ENCODE results near the gene TRABD2B. TPM values are rescaled to one million over a fixed set of nuclear protein-coding genes. Genes with fewer than 3 reads are reported as not detected.

TRABD2B gene
- total RNA-seq, 4 donors from 2014 or later: 0.05 to 0.15 (median 0.12) TPM

DNA sequence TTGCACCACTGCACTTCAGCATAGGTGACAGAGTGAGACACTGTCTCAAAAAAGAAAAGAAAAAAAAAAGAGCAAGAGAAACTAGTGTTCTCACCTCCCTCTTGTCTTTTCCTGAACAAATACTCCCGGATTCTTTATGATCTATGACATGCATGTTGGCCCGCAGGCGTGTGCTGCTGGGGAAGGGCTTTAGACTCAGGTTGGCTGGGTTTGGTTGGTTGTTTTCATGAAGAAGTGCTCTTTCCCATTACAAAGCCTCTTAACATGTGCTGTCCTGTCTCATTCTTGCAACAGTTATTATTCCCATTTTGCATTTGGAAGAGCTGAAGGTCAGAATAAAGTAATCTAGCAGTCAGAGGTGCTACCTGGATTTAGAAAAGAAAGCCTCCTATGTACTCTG lies 79.5 kb downstream of the TRABD2B start:
- Histone ChIP-seq H3K4me3 (no peak overlapping the region), H3K27me3 (peaks cover 0 to 2% (median 0%) of the 10 kb centered on the region in 3 donors), H3K27ac (no peak overlapping the region), H3K4me1 (no peaks in the 10 kb centered on the region), H3K36me3 (no peaks in the 10 kb centered on the region), H3K9me3 (no peaks in the 10 kb centered on the region)
- ATAC-seq: no peak
- no peak for DNase-seq
- TF ChIP-seq, protein P1, sequence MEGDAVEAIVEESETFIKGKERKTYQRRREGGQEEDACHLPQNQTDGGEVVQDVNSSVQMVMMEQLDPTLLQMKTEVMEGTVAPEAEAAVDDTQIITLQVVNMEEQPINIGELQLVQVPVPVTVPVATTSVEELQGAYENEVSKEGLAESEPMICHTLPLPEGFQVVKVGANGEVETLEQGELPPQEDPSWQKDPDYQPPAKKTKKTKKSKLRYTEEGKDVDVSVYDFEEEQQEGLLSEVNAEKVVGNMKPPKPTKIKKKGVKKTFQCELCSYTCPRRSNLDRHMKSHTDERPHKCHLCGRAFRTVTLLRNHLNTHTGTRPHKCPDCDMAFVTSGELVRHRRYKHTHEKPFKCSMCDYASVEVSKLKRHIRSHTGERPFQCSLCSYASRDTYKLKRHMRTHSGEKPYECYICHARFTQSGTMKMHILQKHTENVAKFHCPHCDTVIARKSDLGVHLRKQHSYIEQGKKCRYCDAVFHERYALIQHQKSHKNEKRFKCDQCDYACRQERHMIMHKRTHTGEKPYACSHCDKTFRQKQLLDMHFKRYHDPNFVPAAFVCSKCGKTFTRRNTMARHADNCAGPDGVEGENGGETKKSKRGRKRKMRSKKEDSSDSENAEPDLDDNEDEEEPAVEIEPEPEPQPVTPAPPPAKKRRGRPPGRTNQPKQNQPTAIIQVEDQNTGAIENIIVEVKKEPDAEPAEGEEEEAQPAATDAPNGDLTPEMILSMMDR (IDR thresholded peaks at IDR 0.05 in 4 of 5, conservative IDR thresholded peaks at IDR 0.05 in 1 of 5): no peak
- no peak for TF ChIP-seq POLR2A (IDR thresholded peaks at IDR 0.05)
- intact Hi-C loops (cut with DNase I; ENCODE audit: low total_unique reads) (no loop called here), in situ Hi-C loops (cut with MboI; ENCODE audit: low sequenced_read_pairs in 4 of 4) (no loop called here)

- ATAC-seq: no peak
- Histone ChIP-seq H3K9me3 (no peaks in the 10 kb centered on the region), H3K27me3 (no peaks in the 10 kb centered on the region), H3K27ac (no peak overlapping the region), H3K4me1 (no peaks in the 10 kb centered on the region), H3K4me3 (no peak overlapping the region), H3K36me3 (no peaks in the 10 kb centered on the region)
- DNase-seq: no peak
- in situ Hi-C loops (cut with MboI; ENCODE audit: low sequenced_read_pairs in 4 of 4): no loop called here
- intact Hi-C loops (cut with DNase I; ENCODE audit: low total_unique reads): no loop called here
- no peak for TF ChIP-seq POLR2A (IDR thresholded peaks at IDR 0.05)
- TF ChIP-seq, protein P1 (IDR thresholded peaks at IDR 0.05 in 4 of 5, conservative IDR thresholded peaks at IDR 0.05 in 1 of 5): no peak
Measured at GRCh38 chr1:47915677-47916353, 81.4 kb downstream of the TRABD2B start.

DNA sequence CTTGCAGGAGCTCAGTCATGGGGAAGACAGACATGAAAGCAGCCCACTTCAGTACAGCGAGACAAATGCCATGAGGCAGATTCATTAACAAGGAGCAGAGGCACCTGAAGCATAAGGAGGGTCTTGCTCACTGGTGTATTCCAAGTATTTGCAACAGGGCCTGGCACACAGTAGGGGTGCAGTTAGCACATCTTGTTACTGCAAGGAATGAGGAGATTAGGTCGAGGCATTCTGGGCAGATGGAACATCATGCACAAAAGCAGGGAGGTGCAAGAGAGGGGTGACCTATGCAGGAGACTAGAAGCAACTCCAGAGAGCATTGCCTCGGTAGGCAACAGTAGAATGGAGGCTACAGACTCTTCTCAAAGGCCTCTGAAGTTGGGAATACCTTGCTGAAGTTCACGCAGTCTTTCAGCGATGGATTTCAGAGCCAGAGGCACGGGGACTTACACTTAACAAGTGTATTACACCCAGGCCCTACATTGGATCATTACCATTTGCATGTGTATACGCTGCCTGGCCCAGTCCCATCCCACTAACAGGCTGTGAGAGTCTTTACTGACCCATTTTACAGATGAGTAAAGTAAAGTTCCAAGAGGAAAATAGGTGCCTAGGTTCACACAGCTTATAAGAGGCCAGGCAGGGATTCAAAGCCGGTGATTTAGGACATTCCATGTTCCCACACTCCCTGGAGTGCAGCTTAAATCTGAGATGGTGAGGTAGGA lies 82.1 kb downstream of the TRABD2B start:
- H3K9me3 ChIP-seq: no peaks in the 10 kb centered on the region
- no peaks in the 10 kb centered on the region for H3K27me3 ChIP-seq
- no peaks in the 10 kb centered on the region for H3K36me3 ChIP-seq
- no peak for TF ChIP-seq POLR2A (IDR thresholded peaks at IDR 0.05)
- DNase-seq (no peak), ATAC-seq (no peak)
- intact Hi-C loops (cut with DNase I; ENCODE audit: low total_unique reads) (no loop called here), in situ Hi-C loops (cut with MboI; ENCODE audit: low sequenced_read_pairs in 4 of 4) (no loop called here)
- no peaks in the 10 kb centered on the region for H3K4me1 ChIP-seq
- no peak overlapping the region for H3K27ac ChIP-seq
- no peak overlapping the region for H3K4me3 ChIP-seq

DNA sequence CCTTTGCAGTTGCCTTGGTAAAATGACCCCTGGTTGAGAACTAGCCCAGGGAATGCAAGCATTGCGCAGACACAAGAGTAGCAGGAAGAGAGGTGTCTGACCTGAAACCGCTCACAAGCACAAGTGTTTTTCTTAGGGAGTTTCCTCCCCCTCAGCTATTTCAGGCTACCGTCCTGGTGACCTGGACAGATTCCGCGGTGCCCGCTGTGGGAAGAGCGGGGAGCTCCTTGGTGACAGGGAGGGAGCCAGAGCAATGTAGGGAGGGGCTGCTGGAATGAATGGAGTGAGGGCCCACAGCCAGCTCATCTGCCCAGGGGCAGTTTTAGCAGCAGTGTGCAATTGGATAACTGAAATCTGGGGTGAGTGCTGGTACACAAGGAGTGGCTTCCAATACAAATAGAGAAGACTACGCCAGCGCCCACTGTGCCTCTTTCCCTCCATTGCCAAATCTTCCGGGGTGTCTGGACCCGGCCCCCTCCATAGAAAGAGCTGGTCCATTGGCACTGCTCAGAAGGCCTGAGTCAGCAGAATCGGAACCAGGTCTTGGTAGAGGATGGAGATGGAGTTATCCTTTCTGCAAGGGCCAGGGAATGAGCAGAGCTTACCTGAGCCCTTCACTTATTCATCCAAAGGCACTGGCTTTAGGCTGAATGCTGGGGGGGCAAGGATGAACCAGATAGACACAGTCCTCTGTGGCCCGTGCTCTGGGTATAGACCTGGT lies 82.8 kb downstream of the TRABD2B start:
- no peak for DNase-seq
- H3K4me3 ChIP-seq: no peak overlapping the region
- intact Hi-C loops (cut with DNase I; ENCODE audit: low total_unique reads) (no loop called here), in situ Hi-C loops (cut with MboI; ENCODE audit: low sequenced_read_pairs in 4 of 4) (no loop called here)
- no peaks in the 10 kb centered on the region for H3K9me3 ChIP-seq
- H3K36me3 ChIP-seq: no peaks in the 10 kb centered on the region
- no peak for ATAC-seq
- no peaks in the 10 kb centered on the region for H3K27me3 ChIP-seq
- H3K27ac ChIP-seq: no peak overlapping the region
- TF ChIP-seq, protein P1 (IDR thresholded peaks at IDR 0.05 in 4 of 5, conservative IDR thresholded peaks at IDR 0.05 in 1 of 5): no peak
- TF ChIP-seq POLR2A (IDR thresholded peaks at IDR 0.05): no peak
- no peaks in the 10 kb centered on the region for H3K4me1 ChIP-seq

GRCh38 chr1:47913225-47913823 lies 83.9 kb downstream of the TRABD2B start:
- DNase-seq: no peak
- no peaks in the 10 kb centered on the region for H3K9me3 ChIP-seq
- no peaks in the 10 kb centered on the region for H3K27me3 ChIP-seq
- no peak overlapping the region for H3K27ac ChIP-seq
- TF ChIP-seq, protein P1 (IDR thresholded peaks at IDR 0.05 in 4 of 5, conservative IDR thresholded peaks at IDR 0.05 in 1 of 5): no peak
- no peak for TF ChIP-seq POLR2A (IDR thresholded peaks at IDR 0.05)
- in situ Hi-C loops (cut with MboI; ENCODE audit: low sequenced_read_pairs in 4 of 4) (no loop called here), intact Hi-C loops (cut with DNase I; ENCODE audit: low total_unique reads) (no loop called here)
- no peaks in the 10 kb centered on the region for H3K4me1 ChIP-seq
- no peak overlapping the region for H3K4me3 ChIP-seq
- H3K36me3 ChIP-seq: no peaks in the 10 kb centered on the region
- no peak for ATAC-seq
